B cell (primary cell): ENCODE results near the gene CPS1. TPM values are rescaled to one million over a fixed set of nuclear protein-coding genes. Genes with fewer than 3 reads are reported as not detected.

Experiments
- ATAC-seq: fragments of 200-7000 bp; cut with Tn5 transposase; one replicate; pipeline ENCODE4 v1.10.0; 2021; ENCODE audit warnings: low read depth, mild to moderate bottlenecking, moderate number of reproducible peaks, moderate library complexity
- CTCF ChIA-PET: fragments of 350-600 bp; sonication (Branson Sonifier 250); formaldehyde crosslinking; loops from one replicate; lab custom pipeline; 2021; ENCODE audit warnings: antibody characterized with exemption, inconsistent platforms; lab: Charles Lee
- POLR2A ChIA-PET: fragments of 350-600 bp; sonication (Branson Sonifier 250); formaldehyde crosslinking; loops from one replicate; lab custom pipeline; 2021; ENCODE audit warnings: antibody characterized with exemption; lab: Charles Lee
- DNase-seq: peaks from one replicate; pipeline ENCODE4 v3.0.0; 2013
- H2AFZ ChIP-seq: 2 replicates; pipeline ENCODE4 v1.6.1; 2012; ENCODE audit warnings: mild to moderate bottlenecking, low read depth, low read length; ENCODE audit not compliant: insufficient read depth, poor library complexity, severe bottlenecking
- H3K27ac ChIP-seq, 2 donors: 1 replicate in 1 of 2; 2 replicates in 1 of 2; pipeline ENCODE4 v1.5.1; 2012 to 2013; ENCODE audit warnings: low read length in 2 of 2, mild to moderate bottlenecking in 2 of 2, moderate library complexity in 1 of 2
- H3K27me3 ChIP-seq, 4 experiments: fragments of 200-600 bp in 1 of 4; sonication (generic) in 1 of 4; replicated peaks in 1 of 4; 1 replicate in 2 of 4; 2 replicates in 2 of 4; pipeline versions ENCODE4 v1.6.1 to v1.7.0; 2013 to 2016; ENCODE audit warnings: low read length in 3 of 4, mild to moderate bottlenecking in 2 of 4, mixed read lengths in 1 of 4, moderate library complexity in 1 of 4; ENCODE audit not compliant: insufficient read depth in 4 of 4, control insufficient read depth in 3 of 4; ENCODE audit errors: control extremely low read depth in 1 of 4
- H3K36me3 ChIP-seq, 2 experiments: replicated peaks in 1 of 2; 1 replicate in 1 of 2; 2 replicates in 1 of 2; pipeline versions ENCODE4 v1.6.1 to v1.7.1; 2013; ENCODE audit warnings: low read length in 1 of 2; ENCODE audit not compliant: insufficient read depth in 2 of 2, control insufficient read depth in 1 of 2; ENCODE audit errors: control extremely low read depth in 1 of 2, extremely low read depth in 1 of 2
- H3K4me1 ChIP-seq, 2 donors: fragments of 200-600 bp in 1 of 2; sonication (generic) in 1 of 2; 1 replicate in 1 of 2; 2 replicates in 1 of 2; pipeline versions ENCODE4 v1.5.1 to v1.6.1; 2013 to 2017; ENCODE audit warnings: low read length in 2 of 2; ENCODE audit not compliant: control insufficient read depth in 2 of 2, insufficient read depth in 2 of 2
- H3K4me2 ChIP-seq: replicated peaks from 2 replicates; pipeline ENCODE3; 2012; ENCODE audit warnings: mild to moderate bottlenecking, low read depth, low read length; ENCODE audit not compliant: poor library complexity, severe bottlenecking
- H3K4me3 ChIP-seq, 5 experiments: fragments of 200-600 bp in 1 of 5; sonication (generic) in 1 of 5; 1 replicate in 3 of 5; 2 replicates in 2 of 5; pipeline versions ENCODE4 v1.5.1 to v1.7.0; 2011 to 2016; ENCODE audit warnings: low read length in 4 of 5, mild to moderate bottlenecking in 4 of 5, low read depth in 2 of 5, control low read depth in 1 of 5, moderate library complexity in 1 of 5; ENCODE audit not compliant: insufficient read depth in 1 of 5; ENCODE audit errors: control extremely low read depth in 1 of 5, extremely low read depth in 1 of 5
- H3K79me2 ChIP-seq: fragments of 200-600 bp; sonication (generic); one replicate; pipeline ENCODE4 v1.6.0; 2016; ENCODE audit warnings: low read length; ENCODE audit not compliant: control insufficient read depth, insufficient read depth
- H3K9ac ChIP-seq: fragments of 200-600 bp; sonication (generic); 2 replicates; pipeline ENCODE4 v1.6.1; 2017; ENCODE audit warnings: mild to moderate bottlenecking, low read length, moderate library complexity
- H3K9me3 ChIP-seq, 3 donors: one replicate each; pipeline versions ENCODE4 v1.6.1 to v1.7.1; 2013; ENCODE audit warnings: low read length in 2 of 3; ENCODE audit not compliant: control insufficient read depth in 2 of 3, insufficient read depth in 1 of 3; ENCODE audit errors: control extremely low read depth in 1 of 3
- H4K20me1 ChIP-seq: 2 replicates; pipeline ENCODE4 v1.6.0; 2012; ENCODE audit warnings: mild to moderate bottlenecking, low read length; ENCODE audit not compliant: insufficient read depth, control insufficient read depth, poor library complexity, severe bottlenecking
- H3K27ac Mint-ChIP-seq: one replicate; pipeline ENCODE4 v1.8.0; 2021; ENCODE audit warnings: mixed read lengths
- H3K27me3 Mint-ChIP-seq: one replicate; pipeline ENCODE4 v1.8.0; 2021; ENCODE audit warnings: mixed read lengths
- H3K4me1 Mint-ChIP-seq: one replicate; pipeline ENCODE4 v1.8.0; 2021; ENCODE audit warnings: mixed read lengths
- H3K4me3 Mint-ChIP-seq: one replicate; pipeline ENCODE4 v1.8.0; 2021; ENCODE audit warnings: mixed read lengths
- H3K9me3 Mint-ChIP-seq: one replicate; pipeline ENCODE4 v1.8.0; 2022; ENCODE audit warnings: mixed read lengths; ENCODE audit not compliant: insufficient read depth
- EZH2 ChIP-seq: IDR thresholded peaks from 2 replicates; pipeline ENCODE4 v1.6.1; 2012; ENCODE audit warnings: borderline replicate concordance, low read depth, mild to moderate bottlenecking, moderate library complexity, low read length; ENCODE audit not compliant: insufficient read depth, poor library complexity, severe bottlenecking
- WGBS: methylation state at CpG from one replicate; pipeline ENCODE4 v1.1.5; 2013; ENCODE audit warnings: missing lambda C conversion rate; ENCODE audit not compliant: insufficient coverage; 5-methylcytosine and 5-hydroxymethylcytosine counted together
- intact Hi-C: fragments of 100-400 bp; cut with micrococcal nuclease; formaldehyde crosslinking; loops from one replicate; pipeline ENCODE4 v1.10.0; 2022
- polyA plus RNA-seq: library from polyadenylated mRNA; depleted of rRNA; stranded (reverse); fragments of >200 nt; gene quantifications from 2 replicates; pipeline ENCODE4 v1.2.3, GENCODE V29; 2012
- total RNA-seq, 2 donors: library from RNA; stranded (reverse); fragments of 120-200 nt in 1 of 2; gene quantifications; 1 replicate in 1 of 2; 2 replicates in 1 of 2; pipeline versions ENCODE4 v1.2.3 to v1.2.4, GENCODE V29; 2013 to 2022
- TF ChIP-seq, protein P1 (sequence below): fragments of 200-600 bp; IDR thresholded peaks from one replicate; pipeline ENCODE4 v1.8.0; 2022; ENCODE audit warnings: antibody characterized with exemption, mild to moderate bottlenecking

The CPS1 gene
- total and polyA plus RNA-seq, 2 donors (not counting 1 experiment from before 2014, with no cell fraction given), result 0.12 to 0.25 TPM

DNA sequence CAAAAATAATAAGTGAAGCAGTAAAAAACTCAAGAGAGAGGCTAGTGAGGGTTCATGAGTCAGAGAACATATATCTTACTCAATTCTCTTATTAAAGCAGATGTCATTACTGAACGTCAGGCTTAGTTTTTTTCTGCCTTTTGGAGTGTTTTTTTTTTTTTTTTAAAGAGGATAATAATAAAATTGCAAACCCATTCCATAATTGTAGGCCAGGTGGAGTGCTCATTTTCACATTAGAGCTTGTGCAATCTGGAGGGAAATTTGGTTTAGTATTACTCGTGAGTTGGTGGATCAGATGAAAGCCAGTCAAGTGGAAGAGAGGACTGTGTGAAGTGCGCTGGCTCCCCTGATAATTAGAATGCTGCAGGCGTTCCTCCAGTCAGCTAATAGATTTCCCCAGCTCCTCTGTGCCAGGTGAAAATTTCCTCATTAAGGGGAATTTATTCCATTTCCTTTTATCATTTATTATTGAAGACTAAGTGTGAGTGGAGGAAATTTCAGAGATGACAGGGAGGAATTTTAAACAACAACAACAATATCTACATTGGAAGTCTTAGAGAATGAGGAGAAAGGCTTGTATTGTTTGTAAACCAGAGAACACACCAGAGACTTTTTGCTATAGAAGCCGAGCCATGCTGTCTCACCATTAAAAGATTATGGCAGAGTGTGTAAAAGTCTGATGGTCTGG is 74.6 kb downstream of the CPS1 start:
- Histone ChIP-seq H3K4me1 (no peaks in the 10 kb centered on the region), H3K4me2 (no peak overlapping the region), H3K9me3 (no peaks in the 10 kb centered on the region), H3K27me3 (no peaks in the 10 kb centered on the region), H3K79me2 (no peaks in the 10 kb centered on the region), H3K36me3 (no peaks in the 10 kb centered on the region), H3K9ac (no peak overlapping the region), H3K27ac (no peak overlapping the region), H2AFZ (no peak overlapping the region), H4K20me1 (no peaks in the 10 kb centered on the region), H3K4me3 (no peak overlapping the region)
- no peak overlapping the region for H3K4me3 Mint-ChIP-seq
- no peak for DNase-seq
- 60% methylated on average over 1 of the region's 5 CpGs for WGBS
- no peak overlapping the region for H3K27ac Mint-ChIP-seq
- H3K9me3 Mint-ChIP-seq, result no peaks in the 10 kb centered on the region
- TF ChIP-seq EZH2, result no peak
- TF ChIP-seq, protein P1, sequence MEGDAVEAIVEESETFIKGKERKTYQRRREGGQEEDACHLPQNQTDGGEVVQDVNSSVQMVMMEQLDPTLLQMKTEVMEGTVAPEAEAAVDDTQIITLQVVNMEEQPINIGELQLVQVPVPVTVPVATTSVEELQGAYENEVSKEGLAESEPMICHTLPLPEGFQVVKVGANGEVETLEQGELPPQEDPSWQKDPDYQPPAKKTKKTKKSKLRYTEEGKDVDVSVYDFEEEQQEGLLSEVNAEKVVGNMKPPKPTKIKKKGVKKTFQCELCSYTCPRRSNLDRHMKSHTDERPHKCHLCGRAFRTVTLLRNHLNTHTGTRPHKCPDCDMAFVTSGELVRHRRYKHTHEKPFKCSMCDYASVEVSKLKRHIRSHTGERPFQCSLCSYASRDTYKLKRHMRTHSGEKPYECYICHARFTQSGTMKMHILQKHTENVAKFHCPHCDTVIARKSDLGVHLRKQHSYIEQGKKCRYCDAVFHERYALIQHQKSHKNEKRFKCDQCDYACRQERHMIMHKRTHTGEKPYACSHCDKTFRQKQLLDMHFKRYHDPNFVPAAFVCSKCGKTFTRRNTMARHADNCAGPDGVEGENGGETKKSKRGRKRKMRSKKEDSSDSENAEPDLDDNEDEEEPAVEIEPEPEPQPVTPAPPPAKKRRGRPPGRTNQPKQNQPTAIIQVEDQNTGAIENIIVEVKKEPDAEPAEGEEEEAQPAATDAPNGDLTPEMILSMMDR, result no peak
- no peaks in the 10 kb centered on the region for H3K4me1 Mint-ChIP-seq
- intact Hi-C loops, result no loop called here
- POLR2A ChIA-PET, result no interaction called here
- ATAC-seq, result no peak
- no peaks in the 10 kb centered on the region for H3K27me3 Mint-ChIP-seq
- CTCF ChIA-PET, result no interaction called here

GRCh38 chr2:210633699-210634098 is 77.3 kb downstream of the CPS1 start:
- Histone ChIP-seq H3K79me2 (no peaks in the 10 kb centered on the region), H3K4me1 (no peaks in the 10 kb centered on the region), H3K27me3 (no peaks in the 10 kb centered on the region), H2AFZ (no peak overlapping the region), H3K4me3 (no peak overlapping the region), H4K20me1 (no peaks in the 10 kb centered on the region), H3K9ac (no peak overlapping the region), H3K9me3 (no peaks in the 10 kb centered on the region), H3K4me2 (no peak overlapping the region), H3K27ac (no peak overlapping the region), H3K36me3 (no peaks in the 10 kb centered on the region)
- DNase-seq (no peak), ATAC-seq (no peak)
- Mint-ChIP-seq H3K4me3 (no peak overlapping the region), H3K27me3 (no peaks in the 10 kb centered on the region), H3K27ac (no peak overlapping the region), H3K4me1 (no peaks in the 10 kb centered on the region), H3K9me3 (no peaks in the 10 kb centered on the region)
- no peak for TF ChIP-seq EZH2
- TF ChIP-seq, protein P1, result no peak
- CTCF ChIA-PET, result no interaction called here
- intact Hi-C loops, result no loop called here
- 100% methylated on average over 2 of the region's 4 CpGs for WGBS
- POLR2A ChIA-PET, result no interaction called here
